Heart right ventricle (tissue), 16 donors: ENCODE measurements around the gene SLC39A11. TPM values are rescaled to one million over a fixed set of nuclear protein-coding genes. Genes with fewer than 3 reads are reported as not detected.

Experiments
- ATAC-seq, 8 donors: fragments of 200-7000 bp; cut with Tn5 transposase; one replicate each; pipeline ENCODE4 v1.9.1; 2020; ENCODE audit warnings: mild to moderate bottlenecking in 8 of 8, moderate library complexity in 8 of 8, moderate number of reproducible peaks in 1 of 8
- DNase-seq, 2 donors: peaks; one replicate each; pipeline ENCODE4 v3.0.0-alpha.2; 2020
- H3K27ac ChIP-seq, 10 donors: fragments of 200-600 bp; sonication (generic) in 2 of 10; one replicate each; pipeline versions ENCODE4 v1.5.0 to v1.8.0; 2020 to 2022; ENCODE audit warnings: mild to moderate bottlenecking in 3 of 10
- H3K27me3 ChIP-seq, 7 donors: fragments of 200-600 bp; one replicate each; pipeline ENCODE4 v1.8.0; 2021 to 2022; ENCODE audit warnings: mild to moderate bottlenecking in 2 of 7
- H3K36me3 ChIP-seq, 9 donors: fragments of 200-600 bp; sonication (generic) in 1 of 9; one replicate each; pipeline versions ENCODE4 v1.5.0 to v1.8.0; 2020 to 2022; ENCODE audit warnings: mild to moderate bottlenecking in 2 of 9
- H3K4me1 ChIP-seq, 9 donors: fragments of 200-600 bp; sonication (generic) in 1 of 9; one replicate each; pipeline versions ENCODE4 v1.5.0 to v1.8.0; 2020 to 2022; ENCODE audit warnings: mild to moderate bottlenecking in 4 of 9
- H3K4me3 ChIP-seq, 10 donors: fragments of 200-600 bp; sonication (generic) in 2 of 10; one replicate each; pipeline versions ENCODE4 v1.5.0 to v1.8.0; 2020 to 2022; ENCODE audit warnings: mild to moderate bottlenecking in 7 of 10, moderate library complexity in 2 of 10
- H3K9me3 ChIP-seq, 11 donors: fragments of 200-600 bp in 10 of 11; sonication (generic) in 2 of 11; one replicate each; pipeline versions ENCODE4 v1.5.0 to v1.8.0; 2013 to 2022; ENCODE audit warnings: mild to moderate bottlenecking in 2 of 11, control low read depth in 1 of 11, moderate library complexity in 1 of 11
- CTCF ChIP-seq, 9 donors: fragments of 200-600 bp; sonication (generic) in 2 of 9; IDR thresholded peaks; one replicate each; pipeline versions ENCODE4 v1.5.0 to v1.8.0; 2021 to 2022; ENCODE audit warnings: antibody characterized with exemption in 9 of 9, mild to moderate bottlenecking in 5 of 9, moderate library complexity in 1 of 9
- WGBS, 2 donors: extraction: QIAGEN DNeasy Blood & Tissue Kit; methylation state at CpG; one replicate each; pipeline ENCODE4 v1.1.7; 2013; ENCODE audit warnings: inconsistent platforms in 1 of 2; 5-methylcytosine and 5-hydroxymethylcytosine counted together
- intact Hi-C, 10 donors: fragments of 100-400 bp; cut with DNase I; formaldehyde crosslinking; loops; one replicate each; pipeline versions ENCODE4 v1.11.1 to v1.14.2; 2022
- polyA plus RNA-seq, 2 donors: library from polyadenylated mRNA; stranded (reverse); fragments of 200-250 nt; gene quantifications; one replicate each; pipeline ENCODE4 v1.2.3, GENCODE V29; 2013
- total RNA-seq, 10 donors: library from RNA; stranded (reverse); fragmentation: NEBNext Ultra II Directional in 3 of 10; extraction: Animal tissue kit (Norgen Biotek cat#: 25700) in 3 of 10; gene quantifications; one replicate each; pipeline versions ENCODE4 v1.2.1 to v1.2.4, GENCODE V29; 2021 to 2023
- donor health status: Arrhythmogenic right ventricular cardiomyopathy.
- donor health status: ischemic (EF 13 %, LVEDD 7.1; RV severe dilation, severe dysfunction).
- donor health status: healthy with polysubstance abuse.
- donor health status: DM: no; HTN: yes; CAD: no.
- donor health status: DM: no; HTN: no; CAD: no.
- donor health status: ischemic (EF 25% LVEDD 6.9; RV normal size, moderate dysfunction).
- donor health status: ischemic (EF 25% LVEDD 5.7; RV mildly dilated, moderate dysfunction).
- donor health status: healthy.
- donor health status: DM: yes; HTN: yes; CAD: no.
- donor health status: Ischemic cardiomyopathy.
- donor health status: ischemic (EF 35%, LVEDD 5.7; RV mildly dilated, moderate dysfunction).
- donor health status: nonischemic (EF 11% LVEDD 7.7; RV severe dilation, severe dysfunction).
- donor health status: DM: yes; HTN: yes; CAD: no.
- donor health status: PGD.
- donor health status: ischemic (EF 29% LVEDD 5.4; RV normal size, mild dysfunction).
- donor health status: nonischemic (EF 23%, LVEDD 6.1; RV moderate dilation, normal function).

The SLC39A11 gene
- total and polyA plus RNA-seq, 12 donors = 2.4 to 11.3 (median 6.4) TPM

DNA sequence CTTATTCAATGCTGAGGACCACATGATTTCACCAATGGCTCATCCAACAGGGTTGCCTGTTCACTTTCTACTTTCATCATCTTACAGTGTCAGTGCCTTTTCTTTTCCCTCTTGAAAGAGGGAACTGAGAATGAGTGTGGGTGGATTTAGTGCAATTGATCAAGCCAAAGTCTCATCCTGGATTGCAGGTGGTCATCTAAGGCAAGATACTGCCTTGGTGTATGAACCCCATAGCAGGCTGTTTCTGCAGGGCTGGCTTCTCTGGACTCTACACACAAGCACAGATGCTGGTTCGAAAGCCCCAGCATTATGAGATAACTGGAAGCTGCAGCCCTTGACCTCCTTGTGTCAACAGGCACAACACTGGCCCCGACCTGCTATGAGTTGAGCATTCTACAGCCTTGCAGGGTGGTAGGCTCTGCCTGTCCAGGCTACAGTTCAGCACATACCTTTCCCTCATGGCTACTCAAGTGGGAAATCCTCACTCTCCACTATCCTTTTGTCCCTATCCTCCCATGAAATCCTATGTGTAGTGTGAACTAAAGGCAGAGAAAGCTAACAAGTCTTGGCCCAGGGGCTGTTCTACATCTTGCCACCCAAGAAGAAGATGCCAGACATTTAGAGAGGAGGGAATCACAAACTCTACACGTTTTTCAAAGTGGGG lies 358.7 kb downstream of the SLC39A11 start:
- no peaks in the 10 kb centered on the region for H3K27me3 ChIP-seq
- no peaks in the 10 kb centered on the region for H3K9me3 ChIP-seq
- H3K27ac ChIP-seq = no peak overlapping the region
- intact Hi-C loops = loop anchor here in 2 of 10 donors (10.0 kb wide), 2 partner anchors 191 to 641 kb away; no protein-coding TSS in a partner anchor
- peaks cover 0 to 20% (median 0%) of the 10 kb centered on the region in 9 donors for H3K36me3 ChIP-seq
- H3K4me3 ChIP-seq = no peak overlapping the region
- ATAC-seq (no peak), DNase-seq (no peak)
- H3K4me1 ChIP-seq = no peaks in the 10 kb centered on the region
- 68 to 73% methylated on average over 3 of the region's 3 CpGs for WGBS, 2 donors
- TF ChIP-seq CTCF (IDR thresholded peaks at IDR 0.05) = no peak

DNA sequence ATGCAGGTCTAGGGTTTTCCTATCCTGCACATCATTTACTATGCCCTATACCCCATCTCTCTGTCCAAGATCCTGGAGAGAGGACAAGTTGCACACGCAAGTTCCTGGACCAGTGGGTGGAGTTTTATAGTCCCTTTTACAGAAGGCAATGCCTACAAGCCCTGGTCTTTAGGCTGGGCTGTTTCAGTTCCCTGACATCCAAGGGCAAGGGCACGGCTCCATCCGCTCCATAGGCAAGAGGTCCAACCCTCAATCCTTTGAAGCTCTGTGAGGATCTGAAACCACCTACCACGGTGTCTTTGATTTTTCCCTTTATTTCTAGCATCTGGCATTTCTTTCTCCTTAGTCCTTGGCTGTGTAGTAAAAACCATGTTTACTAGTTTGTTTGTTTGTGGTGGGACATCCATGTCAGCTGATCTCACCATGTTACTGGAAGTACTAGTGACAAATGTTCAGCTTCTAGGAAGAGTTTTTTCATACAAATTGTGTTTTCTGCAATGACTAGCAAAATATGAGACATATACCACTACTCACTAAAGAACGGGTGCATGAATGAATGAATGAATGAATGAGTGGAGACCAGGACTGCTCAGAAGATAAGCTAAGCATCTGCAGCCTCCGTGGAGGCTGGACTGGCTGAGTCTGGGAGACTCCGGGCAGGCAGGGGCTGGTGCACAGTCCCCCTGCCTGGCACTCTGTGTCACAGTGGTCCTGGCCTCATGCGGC lies 359.4 kb downstream of the SLC39A11 start:
- no peak for TF ChIP-seq CTCF (IDR thresholded peaks at IDR 0.05)
- intact Hi-C loops = loop anchor here in 2 of 10 donors (10.0 kb wide), 2 partner anchors 192 to 642 kb away; no protein-coding TSS in a partner anchor
- no peak for ATAC-seq
- H3K36me3 ChIP-seq = peaks cover 0 to 20% (median 0%) of the 10 kb centered on the region in 9 donors
- H3K27me3 ChIP-seq = no peaks in the 10 kb centered on the region
- H3K9me3 ChIP-seq = no peaks in the 10 kb centered on the region
- no peaks in the 10 kb centered on the region for H3K4me1 ChIP-seq
- WGBS, 2 donors = 88 to 89% methylated on average over 8 of the region's 8 CpGs
- no peak for DNase-seq
- no peak overlapping the region for H3K4me3 ChIP-seq
- H3K27ac ChIP-seq = no peak overlapping the region

DNA sequence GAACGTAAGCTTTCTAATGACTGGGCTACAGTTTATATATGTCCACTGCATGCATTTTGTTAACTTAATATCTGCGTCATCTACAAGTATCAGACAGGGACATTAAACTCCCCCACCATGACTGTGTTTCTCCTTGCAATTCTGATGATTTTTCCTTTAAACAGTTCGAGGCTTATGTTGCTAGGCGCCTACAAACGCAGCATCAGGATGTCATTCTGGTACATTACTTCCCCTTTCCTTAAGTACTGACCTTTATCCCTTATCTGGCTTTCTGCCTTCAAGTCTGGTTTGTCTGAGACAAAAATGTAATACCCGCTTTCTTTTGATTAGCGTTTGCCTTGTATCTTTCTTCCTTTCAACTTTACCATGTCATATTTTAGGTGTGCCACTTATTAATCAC lies 362.4 kb downstream of the SLC39A11 start:
- H3K27me3 ChIP-seq = no peaks in the 10 kb centered on the region
- no peak overlapping the region for H3K4me3 ChIP-seq
- DNase-seq (no peak), ATAC-seq (no peak)
- intact Hi-C loops = loop anchor here in 2 of 10 donors (10.0 kb wide), 2 partner anchors 195 to 645 kb away; no protein-coding TSS in a partner anchor
- no peak for TF ChIP-seq CTCF (IDR thresholded peaks at IDR 0.05)
- peaks cover 0 to 3% (median 0%) of the 10 kb centered on the region in 9 donors for H3K36me3 ChIP-seq
- H3K4me1 ChIP-seq = peaks cover 0 to 8% (median 0%) of the 10 kb centered on the region in 9 donors
- no peak overlapping the region for H3K27ac ChIP-seq
- WGBS, 2 donors = 60 to 65% methylated on average over 7 of the region's 7 CpGs
- no peaks in the 10 kb centered on the region for H3K9me3 ChIP-seq

DNA sequence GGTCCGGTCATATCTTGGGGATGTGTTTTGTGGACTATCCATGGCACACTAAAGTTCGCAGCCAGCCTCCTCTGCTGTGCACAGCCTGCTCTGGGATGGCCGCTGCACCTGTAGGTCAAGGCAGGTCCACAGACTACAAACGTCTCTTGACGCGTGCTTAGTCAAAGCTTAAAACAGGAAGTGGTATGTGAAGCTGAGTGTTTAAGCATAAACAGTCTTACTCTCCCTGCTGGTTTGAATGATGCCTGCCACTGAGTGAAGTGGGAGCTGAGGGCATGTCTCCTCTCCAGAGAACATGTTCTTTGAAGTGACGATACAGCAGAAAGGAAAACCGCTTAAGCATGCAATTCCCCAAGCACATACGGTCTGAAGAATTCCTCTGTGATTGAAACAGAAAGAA lies 365.6 kb downstream of the SLC39A11 start:
- TF ChIP-seq CTCF (IDR thresholded peaks at IDR 0.05) = no peak
- Histone ChIP-seq H3K4me3 (no peak overlapping the region), H3K4me1 (peaks cover 0 to 8% (median 0%) of the 10 kb centered on the region in 9 donors), H3K36me3 (no peaks in the 10 kb centered on the region), H3K27ac (peak overlapping the region in 1 of 10 donors; percentile 65), H3K27me3 (no peaks in the 10 kb centered on the region), H3K9me3 (no peaks in the 10 kb centered on the region)
- WGBS, 2 donors = 75 to 79% methylated on average over 9 of the region's 9 CpGs
- intact Hi-C loops = loop anchor here (2.0 to 10.0 kb wide), 17 partner anchors 50 to 648 kb away; a partner anchor contains a TSS
- DNase-seq (no peak), ATAC-seq (no peak)
